ENCODE data around the gene LCOR.

- TF ChIP-seq CTCF (IDR thresholded peaks at IDR 0.05) (no peak), EP300 (IDR thresholded peaks at IDR 0.05; ENCODE audit: low read depth) (no peak), POLR2A (IDR thresholded peaks at IDR 0.05) (no peak)
Measured at GRCh38 chr10:97028832-97029178, 196.7 kb downstream of the LCOR start.
